Stimulated activated CD8-positive, alpha-beta memory T cell treated with anti-CD3 and anti-CD28 coated beads, Interleukin-4, amount 100 ng/mL, for 1 hour (primary cell): ENCODE results near the gene PDE4C.
A peak's percentile ranks its signal among the peaks of the same experiment; 100 is the strongest.

Experiments
- DNase-seq, 2 donors: peaks; one replicate each; pipeline ENCODE4 v3.0.0-alpha.2; 2020; ENCODE audit warnings: low read depth in 2 of 2, low spot score in 1 of 2

Gene PDE4C

GRCh38 chr19:18202397-18202777 is 23.9 kb downstream of the PDE4C start:
- no peak for DNase-seq

GRCh38 chr19:18198374-18198773 is 27.9 kb downstream of the PDE4C start:
- DNase-seq = no peak

- no peak for DNase-seq
These were observed 28.3 kb downstream of the PDE4C start for GRCh38 chr19:18197941-18198340.

- DNase-seq = no peak
These were observed 28.9 kb downstream of the PDE4C start for GRCh38 chr19:18197306-18197705.

- DNase-seq = no peak
These were observed 29.8 kb downstream of the PDE4C start for GRCh38 chr19:18196511-18196845.

- DNase-seq = no peak
These were observed 31.5 kb downstream of the PDE4C start for GRCh38 chr19:18194554-18195238.

- DNase-seq = no peak
These were observed 32.1 kb downstream of the PDE4C start for GRCh38 chr19:18194181-18194530.

- no peak for DNase-seq
These were observed 32.7 kb downstream of the PDE4C start for GRCh38 chr19:18193388-18194180.

- DNase-seq = peak; percentile 92 to 96
These were observed 33.4 kb downstream of the PDE4C start, which contains the start of gene MPV17L2 for GRCh38 chr19:18192673-18193387. MPV17L2 (plus strand) TSS chr19:18193218; CDS start chr19:18193282, 64 bp downstream.

GRCh38 chr19:18191640-18192062 is 34.6 kb downstream of the PDE4C start:
- DNase-seq = no peak

GRCh38 chr19:18190278-18190677 is 36.0 kb downstream of the PDE4C start:
- DNase-seq = no peak

GRCh38 chr19:18185538-18185937 is 40.7 kb downstream of the PDE4C start:
- DNase-seq = no peak

- no peak for DNase-seq
These were observed 42.7 kb downstream of the PDE4C start for GRCh38 chr19:18183529-18183928.

GRCh38 chr19:18179957-18180356 is 46.3 kb downstream of the PDE4C start:
- DNase-seq = no peak

- DNase-seq = no peak
These were observed 49.6 kb downstream of the PDE4C start for GRCh38 chr19:18176367-18177310.

- DNase-seq = no peak
These were observed 51.3 kb downstream of the PDE4C start for GRCh38 chr19:18174983-18175382.
